GM18508 (cell line): ENCODE data around the gene COL19A1.
"Not testable (repeated sequence)": the region's sequence is repeated elsewhere in the genome, so short reads cannot be mapped to it uniquely, and the experiment has no call there.

Experiments
- ATAC-seq: cut with Tn5 transposase; IDR thresholded peaks from one replicate; pipeline ENCODE4 v1.9.1; 2021; ENCODE audit warnings: moderate number of reproducible peaks; ENCODE audit not compliant: insufficient read depth, unreplicated experiment

COL19A1 gene

GRCh38 chr6:69865126-69865525 lies 1.2 kb upstream of the COL19A1 start:
- no peak for ATAC-seq

- ATAC-seq: peak; percentile 18
These were observed 648 bp downstream of the COL19A1 start for GRCh38 chr6:69866770-69867638.

DNA sequence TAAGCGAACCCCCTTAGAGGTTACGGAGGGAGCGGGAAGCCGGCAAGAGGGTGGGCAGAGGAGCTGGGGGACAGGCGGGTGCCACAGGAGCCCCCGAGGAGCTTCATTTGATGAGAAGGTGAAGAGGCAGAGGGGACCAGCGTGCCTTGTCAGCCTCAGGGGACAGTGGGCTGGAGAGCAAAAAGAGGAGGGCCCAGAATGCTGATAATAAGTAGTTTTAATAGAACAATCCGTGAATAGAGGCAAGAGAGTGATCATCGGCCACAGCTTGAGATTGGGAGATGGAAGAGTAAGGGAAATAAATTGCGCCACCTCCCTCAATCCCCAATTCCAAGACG lies 1.3 kb downstream of the COL19A1 start:
- peak; percentile 8 for ATAC-seq

- ATAC-seq: no peak
These were observed 2.0 kb downstream of the COL19A1 start for GRCh38 chr6:69868252-69868804.

DNA sequence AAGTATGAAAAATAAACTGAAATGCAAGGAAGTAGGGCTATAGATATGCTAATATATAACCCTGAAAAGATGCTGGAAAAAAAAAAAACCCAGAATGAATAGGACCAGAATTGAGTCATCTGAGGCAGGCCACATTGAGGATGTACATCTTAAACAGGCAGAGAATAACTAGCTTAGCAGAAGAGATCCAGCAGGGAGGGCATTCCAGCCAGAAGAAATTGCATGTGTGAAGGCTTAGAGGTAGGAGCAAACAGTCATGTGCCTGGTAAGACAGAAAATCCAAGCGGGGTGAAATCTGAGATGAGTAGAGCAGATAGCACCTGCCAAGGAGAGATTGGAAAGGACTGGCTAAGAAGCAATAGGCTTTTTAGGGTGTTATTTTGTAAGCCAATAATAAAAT lies 2.6 kb downstream of the COL19A1 start:
- ATAC-seq: no peak

- ATAC-seq: no peak
These were observed 4.8 kb downstream of the COL19A1 start for GRCh38 chr6:69871107-69871506.

- no peak for ATAC-seq
These were observed 6.9 kb downstream of the COL19A1 start for GRCh38 chr6:69873291-69873690.

DNA sequence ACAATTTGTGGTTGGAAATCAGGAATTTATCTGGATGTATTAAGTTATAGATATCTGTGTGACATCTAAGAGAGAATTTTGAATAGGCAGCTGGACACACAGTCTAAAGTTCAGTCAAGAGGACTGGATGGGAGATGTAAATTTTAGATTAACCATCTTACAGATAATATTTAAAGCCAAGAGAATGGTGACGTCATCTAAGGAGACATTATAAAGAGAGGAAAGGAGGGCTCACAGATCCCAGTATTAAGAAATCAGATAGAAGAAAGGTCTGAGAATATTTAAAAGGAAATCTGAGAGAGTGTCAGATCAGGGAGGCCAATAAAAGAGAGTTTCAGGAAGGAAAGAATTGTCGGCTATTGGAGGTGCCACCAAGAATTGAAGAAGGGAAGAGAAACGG lies 9.4 kb downstream of the COL19A1 start:
- ATAC-seq: no peak

DNA sequence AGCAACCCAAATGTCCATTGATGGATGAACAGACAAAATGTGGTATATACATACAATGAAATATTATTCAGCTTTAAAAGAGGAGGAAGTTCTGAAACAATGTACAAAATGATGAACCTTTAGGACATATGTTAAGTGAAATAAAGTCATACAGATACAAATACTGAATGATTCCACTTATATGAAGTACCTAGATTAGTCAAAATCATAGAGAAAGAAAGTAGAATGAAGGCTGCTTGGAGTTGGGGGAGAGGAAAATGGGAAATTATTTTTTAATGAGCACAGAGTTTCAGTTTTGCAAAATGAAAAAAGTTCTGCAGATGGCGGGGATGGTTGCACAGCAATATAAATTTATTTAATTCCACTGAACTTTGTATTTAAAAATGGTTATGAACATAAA lies 12.4 kb downstream of the COL19A1 start:
- no peak for ATAC-seq

DNA sequence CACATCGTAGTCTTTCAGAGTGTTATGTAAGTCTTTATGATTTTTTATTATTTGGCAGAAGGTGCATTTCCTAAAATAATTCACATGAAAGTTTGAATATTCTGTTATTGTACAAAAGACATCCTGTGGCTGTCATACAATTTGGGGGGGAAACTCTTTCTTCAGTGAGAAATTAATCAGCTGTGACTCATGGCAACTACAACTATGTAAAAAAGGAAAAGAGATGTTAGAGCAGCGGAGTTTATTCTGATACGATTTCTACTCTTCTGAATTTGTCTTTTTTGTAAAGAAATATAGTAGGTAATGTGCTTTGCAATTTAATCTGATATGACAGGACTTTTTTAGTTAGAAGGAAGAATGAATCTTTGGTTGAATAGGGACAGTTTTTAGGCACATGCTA lies 14.2 kb downstream of the COL19A1 start:
- no peak for ATAC-seq

GRCh38 chr6:69881322-69882151 lies 15.2 kb downstream of the COL19A1 start:
- peak; percentile 74 for ATAC-seq

GRCh38 chr6:69883551-69883950 lies 17.2 kb downstream of the COL19A1 start:
- no peak for ATAC-seq

DNA sequence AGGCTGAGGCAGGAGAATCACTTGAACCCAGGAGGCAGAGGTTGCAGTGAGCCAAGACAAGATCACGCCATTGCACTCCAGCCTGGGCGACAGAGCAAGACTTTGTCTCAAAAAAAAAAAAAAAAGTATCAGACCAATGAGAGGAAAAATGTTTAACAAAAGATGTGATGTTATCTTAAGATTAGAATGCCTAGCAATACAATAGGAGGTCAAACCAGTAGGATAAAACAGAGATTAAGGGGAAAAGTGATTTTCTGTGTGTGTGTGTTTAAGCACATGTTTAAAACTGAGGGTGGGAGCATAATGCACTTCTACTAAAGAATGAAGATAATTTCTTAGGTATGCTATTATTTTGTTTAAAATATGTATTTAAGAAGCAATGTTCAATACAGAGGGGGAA lies 17.9 kb downstream of the COL19A1 start:
- no peak for ATAC-seq

- peak; percentile 52 for ATAC-seq
These were observed 20.7 kb downstream of the COL19A1 start for GRCh38 chr6:69887026-69887425.

DNA sequence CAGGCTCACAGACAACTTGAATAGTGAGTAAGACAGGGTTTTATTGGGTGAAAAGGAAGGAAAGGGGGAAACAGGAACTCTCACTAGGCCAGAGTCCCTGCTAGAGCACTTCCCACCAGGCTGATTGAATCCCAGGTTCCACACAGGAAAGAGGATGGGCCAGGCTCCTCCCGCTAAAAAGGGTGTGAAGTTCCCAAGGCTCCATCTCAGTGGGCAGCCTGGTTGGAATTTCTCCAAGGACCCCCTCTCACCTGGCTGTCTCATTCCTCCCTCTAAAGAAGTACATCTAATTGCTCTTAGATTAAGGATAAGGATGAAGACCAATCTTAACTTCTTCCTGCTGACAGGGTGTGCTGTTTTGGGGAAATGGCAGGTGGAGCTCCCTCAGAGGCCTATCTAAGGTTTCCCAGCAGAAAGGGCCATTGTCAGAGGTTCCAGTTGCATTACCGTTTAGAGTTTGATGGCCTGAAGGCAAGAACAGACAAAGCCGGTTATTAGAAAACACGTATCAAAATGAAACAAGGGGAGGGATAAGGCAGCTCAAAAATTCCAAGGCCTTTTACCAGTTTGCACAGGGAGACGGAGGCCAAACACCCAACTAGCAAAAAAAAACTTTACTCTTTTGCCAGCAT lies 21.5 kb downstream of the COL19A1 start:
- no peak for ATAC-seq

DNA sequence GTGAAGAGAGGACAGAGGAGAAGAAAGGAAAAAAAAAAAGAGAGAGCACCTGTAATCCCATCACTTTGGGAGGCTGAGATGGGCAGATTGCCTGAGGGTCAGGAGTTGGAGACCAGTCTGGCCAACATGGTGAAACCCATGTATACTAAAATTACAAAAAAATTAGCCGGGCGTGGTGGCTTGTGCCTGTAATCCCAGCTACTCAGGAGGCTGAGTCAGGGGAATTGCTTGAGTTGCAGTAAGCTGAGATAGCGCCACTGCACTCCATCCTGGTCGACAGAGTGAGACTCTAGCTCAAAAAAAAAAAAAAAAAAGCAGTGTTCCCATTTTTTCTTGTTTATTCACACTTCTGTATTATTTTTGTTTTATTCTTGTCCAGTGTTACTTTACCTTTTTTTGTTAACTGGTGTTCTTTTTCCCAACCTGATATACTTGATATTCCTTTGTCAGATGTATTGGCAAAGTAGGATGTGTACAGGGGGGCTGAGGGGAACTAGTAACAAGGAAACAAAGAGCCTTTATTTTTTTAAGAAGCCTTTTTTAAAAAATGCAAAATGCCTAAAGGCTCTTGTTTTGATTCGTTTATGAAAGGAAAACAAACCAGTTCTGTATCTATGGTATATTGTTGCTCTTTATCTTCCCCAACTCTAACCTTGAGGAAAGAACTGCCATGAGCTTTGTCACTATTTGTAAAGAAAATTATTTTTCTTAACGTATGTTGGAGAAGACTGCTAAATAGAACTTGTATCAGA lies 22.3 kb downstream of the COL19A1 start:
- ATAC-seq: no peak

DNA sequence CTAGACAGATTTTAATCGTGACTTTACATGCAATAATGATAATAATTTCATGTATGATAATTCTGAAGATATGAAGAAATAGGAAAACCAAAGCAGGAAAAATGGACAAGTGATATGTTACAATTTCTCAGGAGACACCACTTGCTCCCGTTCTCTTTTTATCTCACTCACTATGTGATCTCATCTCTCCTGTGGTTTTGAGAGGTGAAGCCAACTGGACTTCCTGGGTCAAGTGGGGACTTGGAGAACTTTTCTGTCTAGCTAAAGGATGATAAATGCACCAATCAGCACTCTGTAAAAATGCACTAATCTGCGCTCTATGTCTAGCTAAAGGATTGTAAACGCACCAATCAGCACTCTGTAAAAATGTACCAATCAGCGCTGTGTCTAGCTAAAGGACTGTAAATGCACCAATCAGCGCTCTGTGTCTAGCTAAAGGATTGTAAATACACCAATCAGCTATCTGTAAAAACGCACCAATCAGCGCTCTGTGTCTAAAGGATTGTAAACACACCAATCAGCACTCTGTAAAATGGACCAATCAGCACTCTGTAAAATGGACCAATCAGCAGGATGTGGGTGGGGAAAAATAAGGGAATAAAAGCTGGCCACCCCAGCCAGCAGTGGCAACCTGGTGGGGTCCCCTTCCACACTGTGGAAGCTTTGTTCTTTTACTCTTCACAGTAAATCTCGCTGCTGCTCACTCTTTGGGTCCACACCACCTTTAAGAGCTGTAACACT lies 23.0 kb downstream of the COL19A1 start:
- ATAC-seq: not testable (repeated sequence)

GRCh38 chr6:69892561-69892960 lies 26.2 kb downstream of the COL19A1 start:
- not testable (repeated sequence) for ATAC-seq

DNA sequence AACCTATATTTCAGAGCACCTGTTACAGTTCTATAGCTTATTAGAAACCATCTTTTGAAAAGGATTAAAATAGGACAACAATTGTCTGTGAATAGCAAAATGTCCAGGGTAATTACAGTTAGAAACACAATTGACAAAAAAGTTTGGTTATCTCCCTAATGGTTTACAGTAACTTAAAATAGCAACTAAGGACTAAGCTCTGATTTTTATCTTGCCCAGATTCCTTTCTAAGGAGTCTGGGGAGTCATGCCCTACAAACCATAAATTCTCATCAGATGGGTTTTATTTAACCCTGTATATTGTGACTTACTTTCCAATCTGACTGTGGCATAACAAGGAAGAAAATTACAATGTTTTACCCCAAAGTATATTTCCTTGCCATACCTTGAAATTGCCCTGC lies 26.9 kb downstream of the COL19A1 start:
- not testable (repeated sequence) for ATAC-seq
